ENCODE measurements around the gene LENEP.

LENEP gene

GRCh38 chr1:155029513-155030242 is 36.3 kb downstream of the LENEP start:
- no peak for DNase-seq (ENCODE audit: low spot score)

- DNase-seq (ENCODE audit: low spot score), result no peak
These were observed 36.9 kb downstream of the LENEP start for GRCh38 chr1:155030243-155030795.

- DNase-seq (ENCODE audit: low spot score), result no peak
These were observed 37.5 kb downstream of the LENEP start for GRCh38 chr1:155030899-155031298.

GRCh38 chr1:155032886-155033285 is 39.5 kb downstream of the LENEP start:
- DNase-seq (ENCODE audit: low spot score), result no peak

- DNase-seq (ENCODE audit: low spot score), result no peak
These were observed 40.1 kb downstream of the LENEP start, which contains the start of the genes DCST1 and DCST2 for GRCh38 chr1:155033524-155033923. TSS of gene DCST1 (plus strand) at chr1:155033824. CDS start at chr1:155034037, 213 bp downstream. TSS of gene DCST2 (minus strand) at chr1:155033781. CDS start at chr1:155033701, 80 bp downstream.

- no peak for DNase-seq (ENCODE audit: low spot score)
These were observed 41.2 kb downstream of the LENEP start for GRCh38 chr1:155034318-155035208.

GRCh38 chr1:155035936-155036335 is 42.5 kb downstream of the LENEP start:
- DNase-seq (ENCODE audit: low spot score), result no peak

- DNase-seq (ENCODE audit: low spot score), result no peak
These were observed 43.7 kb downstream of the LENEP start for GRCh38 chr1:155037043-155037442.

GRCh38 chr1:155037851-155038441 is 44.6 kb downstream of the LENEP start:
- DNase-seq (ENCODE audit: low spot score), result no peak

- no peak for DNase-seq (ENCODE audit: low spot score)
These were observed 45.4 kb downstream of the LENEP start for GRCh38 chr1:155038602-155039307.

GRCh38 chr1:155039308-155039669 is 45.9 kb downstream of the LENEP start:
- DNase-seq (ENCODE audit: low spot score), result no peak

GRCh38 chr1:155040358-155041093 is 47.1 kb downstream of the LENEP start:
- DNase-seq (ENCODE audit: low spot score), result no peak

GRCh38 chr1:155042789-155043188 is 49.4 kb downstream of the LENEP start:
- no peak for DNase-seq (ENCODE audit: low spot score)

GRCh38 chr1:155043301-155043702 is 49.9 kb downstream of the LENEP start:
- no peak for DNase-seq (ENCODE audit: low spot score)

GRCh38 chr1:155043793-155044192 is 50.4 kb downstream of the LENEP start:
- no peak for DNase-seq (ENCODE audit: low spot score)
